NCI-H146 treated with DMSO at 0.1 percent for 48 hours (cell line): ENCODE measurements around the gene TNFRSF1A.

Source experiments
- DNase-seq: peaks from one replicate; lab custom pipeline; 2025; ENCODE audit not compliant: unreplicated experiment; lab: John Stamatoyannopoulos, UW

TNFRSF1A gene

DNA sequence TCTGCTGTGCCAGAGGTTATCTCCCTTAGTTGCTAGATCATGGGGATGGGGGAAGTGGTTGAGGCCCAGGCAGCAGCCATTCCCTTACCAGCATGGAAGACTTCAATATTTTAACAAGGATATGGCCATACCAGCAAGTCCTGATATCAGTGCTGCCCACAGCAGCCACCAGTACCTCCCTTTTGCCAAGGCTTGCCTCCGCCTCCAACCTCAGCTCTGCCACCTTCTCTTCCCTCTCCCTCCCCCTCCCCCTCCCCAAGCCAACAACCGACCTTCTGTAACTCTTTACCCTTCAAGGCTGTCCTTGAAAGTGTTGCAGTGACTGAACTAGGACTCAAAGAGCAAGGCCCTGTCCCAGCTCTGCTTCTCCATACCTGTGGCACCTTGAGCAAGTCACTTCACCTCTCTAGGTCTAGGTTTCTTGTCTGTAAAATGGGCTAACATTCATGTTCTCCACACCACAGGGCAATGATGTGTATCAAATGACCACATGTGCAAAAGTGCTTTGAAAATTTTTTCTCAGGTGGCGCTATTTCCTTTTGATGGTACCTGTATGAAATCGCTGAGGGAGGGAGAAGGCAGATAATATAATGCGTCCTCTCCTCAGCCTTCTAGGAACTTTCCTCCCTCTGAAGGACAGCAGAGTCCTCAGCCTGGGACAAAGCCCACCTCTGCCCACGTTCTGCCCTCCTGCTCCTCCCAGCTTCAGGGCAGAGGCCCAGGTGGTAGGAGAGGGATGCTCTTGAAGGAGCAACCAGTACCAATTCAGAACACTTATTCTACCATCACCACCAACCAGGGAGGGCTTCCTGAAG is 16.7 kb downstream of the TNFRSF1A start:
- DNase-seq, result no peak

DNA sequence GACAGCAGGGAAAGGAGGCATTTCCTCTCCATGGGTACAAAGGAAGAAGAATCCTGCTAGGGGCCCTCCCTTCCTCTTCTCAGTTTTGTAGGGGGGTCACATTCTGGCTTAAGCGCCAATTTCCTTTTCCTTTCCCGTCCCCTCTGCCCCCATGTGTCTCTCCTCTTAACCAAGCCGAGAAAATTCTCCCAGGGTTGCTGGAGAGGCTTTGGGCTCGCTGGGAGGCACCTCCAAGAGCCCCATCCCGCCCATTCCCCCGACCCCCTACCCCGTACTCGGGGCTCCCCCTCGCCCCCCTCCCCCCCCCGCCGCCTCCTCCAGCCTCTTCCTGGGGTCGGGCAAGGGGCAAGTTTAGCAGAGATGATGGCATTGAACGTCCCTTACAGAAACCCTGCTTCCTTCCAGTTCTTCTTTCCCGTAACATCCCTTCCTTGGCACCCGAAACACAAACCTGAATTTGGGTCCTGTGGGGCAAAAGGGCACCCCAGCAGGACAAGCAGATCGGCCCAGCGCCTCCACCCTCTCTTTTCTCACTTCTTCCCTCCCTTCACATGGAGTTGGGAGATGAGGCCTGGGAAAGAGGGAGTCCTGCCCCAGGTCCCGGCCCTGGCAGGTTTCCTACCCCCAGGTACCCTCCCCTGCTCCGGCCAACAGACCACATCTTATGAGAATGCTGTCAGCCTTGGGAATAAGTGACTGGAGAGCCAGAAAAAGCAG is 17.7 kb downstream of the TNFRSF1A start:
- no peak for DNase-seq

DNA sequence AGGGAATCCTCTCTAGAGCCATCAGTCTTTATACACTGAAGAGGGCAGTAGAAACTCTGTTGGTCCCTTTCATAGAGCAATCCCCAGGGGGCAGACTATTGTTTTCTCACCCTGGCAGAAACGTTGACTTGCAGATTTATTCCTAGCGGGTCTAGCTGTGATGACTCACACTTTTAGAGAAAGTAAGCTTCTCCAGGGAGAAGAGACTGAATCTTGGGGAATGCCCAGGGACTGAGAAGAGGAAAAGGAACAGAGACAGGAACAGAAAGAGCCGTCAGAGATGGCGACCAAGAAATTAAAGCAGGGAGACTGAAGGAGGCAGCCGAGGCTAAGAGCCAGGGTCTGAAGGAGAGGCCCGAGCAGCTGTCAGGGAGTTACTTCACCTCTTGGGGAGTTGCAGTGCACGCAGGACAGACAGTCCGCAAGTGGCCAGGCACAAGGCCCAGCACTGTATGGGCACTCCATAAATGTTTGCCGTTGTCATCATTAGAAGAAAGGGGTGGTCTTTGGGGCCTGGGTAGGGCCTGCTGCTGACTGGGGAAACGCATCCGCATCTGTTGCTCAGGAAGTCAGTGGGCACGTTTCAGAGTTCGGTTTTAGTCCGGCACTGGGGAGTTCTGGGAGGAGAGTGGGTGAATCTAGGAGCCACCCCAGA is 18.4 kb downstream of the TNFRSF1A start:
- DNase-seq, result peak; percentile 65

DNA sequence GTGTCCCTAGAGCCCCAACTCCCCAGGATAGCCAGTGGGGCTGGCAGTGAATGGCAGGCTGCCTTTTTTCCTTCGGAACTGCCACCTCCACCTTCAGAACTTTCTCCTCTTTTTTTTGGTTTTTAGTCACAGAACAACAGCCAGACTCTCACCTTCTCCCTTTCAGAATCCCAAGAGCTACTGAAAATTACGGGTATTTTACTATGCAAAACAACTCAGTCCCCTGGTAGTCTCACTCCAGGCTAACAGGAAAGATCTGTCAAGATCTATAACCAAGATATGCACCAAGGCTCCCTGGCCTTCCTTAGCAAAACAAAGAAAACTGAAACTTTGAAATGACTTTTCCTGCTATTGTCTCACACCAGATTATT is 18.9 kb downstream of the TNFRSF1A start:
- DNase-seq, result no peak

DNA sequence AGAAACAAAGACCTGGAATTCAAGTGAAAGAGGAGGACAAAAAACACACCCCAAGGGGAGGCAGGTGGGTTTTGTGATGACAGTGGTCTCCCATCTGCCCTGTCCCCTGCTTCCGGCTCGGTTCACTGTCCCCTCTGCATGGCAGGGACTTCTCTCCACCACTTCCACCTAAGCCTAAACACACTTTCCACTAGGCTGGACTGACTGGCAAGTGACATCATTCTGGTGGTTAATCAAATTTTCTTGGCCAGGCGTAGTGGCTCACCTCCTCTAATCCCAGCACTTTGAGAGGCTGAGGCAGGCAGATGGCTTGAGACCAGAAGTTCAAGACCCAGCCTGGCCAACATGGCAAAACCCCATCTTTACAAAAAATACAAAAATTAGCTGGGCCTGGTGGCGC is 19.5 kb downstream of the TNFRSF1A start:
- no peak for DNase-seq

DNA sequence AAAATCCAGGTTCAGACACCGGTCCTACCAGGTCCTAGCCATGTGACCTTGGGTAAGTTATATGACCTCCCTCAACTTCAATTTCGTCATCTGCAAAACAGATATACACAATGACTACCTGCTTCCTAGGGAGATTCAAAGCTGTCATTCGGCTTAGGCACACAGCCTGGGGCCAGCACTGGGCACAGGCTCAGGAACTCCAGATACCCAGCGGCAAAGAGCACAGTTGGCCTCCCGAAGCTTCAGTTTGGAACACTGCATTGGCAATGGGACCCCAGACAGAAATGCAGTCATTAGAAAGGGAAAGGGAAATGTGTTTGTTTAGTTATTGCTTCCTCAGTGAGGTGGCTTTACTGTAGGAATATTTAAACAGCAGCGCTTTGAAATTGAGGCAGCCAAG is 20.0 kb downstream of the TNFRSF1A start:
- peak; percentile 24 for DNase-seq

DNA sequence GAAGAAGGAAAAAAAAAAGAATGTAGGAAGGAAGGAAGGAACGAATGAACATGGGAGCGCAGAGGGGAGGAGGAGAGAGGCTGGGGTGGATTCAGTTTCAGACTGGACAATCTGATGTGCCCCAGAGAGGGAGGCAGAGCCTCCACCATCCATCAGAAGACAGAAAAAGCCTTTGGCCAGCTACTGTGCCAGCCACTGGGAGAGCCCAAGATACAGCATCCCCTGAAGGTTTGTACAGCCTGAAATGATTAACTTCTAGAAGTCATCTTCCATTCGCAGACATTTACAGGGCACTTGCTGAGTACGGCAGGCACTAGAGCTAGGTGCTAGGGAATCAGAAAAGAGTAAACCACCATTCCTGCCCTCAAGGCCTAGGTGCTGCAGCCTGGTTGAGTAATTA is 22.4 kb downstream of the TNFRSF1A start:
- no peak for DNase-seq

DNA sequence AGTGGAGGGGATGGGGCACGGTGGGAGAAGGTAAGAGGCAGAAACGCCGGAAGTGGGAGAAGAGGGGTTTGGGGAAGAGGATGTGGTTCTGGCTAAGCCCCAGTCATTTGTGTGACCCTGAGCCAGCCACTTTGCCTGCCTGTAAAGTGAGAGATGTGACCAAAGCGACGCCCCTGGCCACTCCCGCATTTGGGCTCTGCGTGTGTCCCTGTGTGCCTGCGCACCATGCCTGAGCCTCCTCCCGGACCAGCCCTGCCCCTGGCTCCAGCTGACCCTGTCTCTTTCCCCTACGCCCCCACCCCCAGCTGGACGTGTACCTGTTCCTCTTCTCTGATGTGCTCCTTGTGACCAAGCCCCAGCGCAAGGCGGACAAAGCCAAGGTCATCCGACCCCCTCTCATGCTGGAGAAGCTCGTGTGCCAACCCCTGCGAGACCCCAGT is 23.4 kb downstream of the TNFRSF1A start:
- DNase-seq, result no peak

DNA sequence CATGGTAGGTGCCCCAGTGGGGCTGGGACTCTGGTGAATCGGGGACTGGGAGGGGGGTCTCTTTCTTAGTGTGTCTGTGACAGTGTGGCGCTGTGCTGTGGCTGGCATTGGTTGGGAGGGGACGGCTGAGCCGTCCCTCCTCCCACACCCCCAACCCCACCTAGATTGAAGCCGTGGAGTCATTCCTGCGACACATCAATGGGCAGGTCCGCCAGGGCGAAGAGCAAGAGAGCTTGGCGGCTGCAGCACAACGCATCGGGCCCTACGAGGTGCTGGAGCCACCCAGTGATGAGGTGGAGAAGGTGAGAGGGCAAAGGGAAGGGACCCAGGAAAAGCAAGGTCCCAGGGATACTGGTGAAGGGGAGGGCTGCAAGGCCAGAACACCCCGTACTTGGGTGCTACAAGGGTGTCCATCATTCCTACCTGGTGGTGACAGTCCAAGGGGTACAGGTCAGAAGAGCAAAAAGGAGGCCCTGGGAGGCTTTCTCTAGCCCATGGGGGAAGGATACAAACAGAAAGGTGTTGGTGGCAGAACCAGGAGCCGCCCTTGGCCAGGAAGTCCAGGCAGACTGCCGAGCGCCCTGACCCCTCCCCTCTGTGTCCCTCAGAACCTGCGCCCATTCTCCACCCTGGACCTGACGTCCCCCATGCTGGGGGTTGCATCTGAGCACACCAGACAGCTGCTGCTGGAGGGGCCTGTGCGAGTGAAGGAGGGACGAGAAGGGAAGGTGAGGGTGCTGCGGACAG is 24.0 kb downstream of the TNFRSF1A start:
- no peak for DNase-seq

DNA sequence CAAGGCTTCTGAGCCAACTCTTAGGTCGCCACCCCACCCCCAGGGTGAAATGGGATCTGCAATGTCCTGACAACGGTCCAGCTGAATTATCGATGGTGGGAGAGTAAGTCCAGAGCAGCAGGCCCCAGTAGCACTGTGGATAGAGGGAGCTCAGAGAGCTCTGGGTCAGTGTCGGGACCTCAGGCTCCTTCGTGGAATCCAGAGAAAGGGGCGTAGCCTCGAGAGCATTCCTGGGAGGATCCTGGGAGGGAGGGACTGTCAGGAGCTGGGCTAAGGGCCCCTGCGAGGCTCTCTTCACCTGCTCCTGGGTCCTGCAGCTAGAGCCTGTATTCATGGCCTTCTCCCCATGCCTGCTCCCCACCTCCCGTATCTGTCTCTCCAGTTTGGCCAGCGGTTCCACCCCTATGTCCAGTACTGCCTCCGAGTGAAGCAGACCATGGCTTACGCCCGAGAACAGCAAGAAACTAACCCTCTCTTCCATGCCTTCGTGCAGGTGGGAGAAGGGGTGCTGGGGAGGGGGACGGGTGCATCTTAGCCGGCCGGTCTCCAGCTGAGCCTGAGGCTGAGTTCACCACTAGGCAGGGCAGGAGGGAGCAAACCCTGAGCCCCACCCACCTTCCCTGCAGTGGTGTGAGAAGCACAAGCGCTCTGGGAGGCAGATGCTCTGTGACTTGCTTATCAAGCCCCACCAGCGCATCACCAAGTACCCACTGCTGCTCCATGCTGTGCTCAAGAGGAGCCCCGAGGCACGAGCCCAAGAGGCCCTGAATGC is 24.8 kb downstream of the TNFRSF1A start:
- DNase-seq, result no peak

DNA sequence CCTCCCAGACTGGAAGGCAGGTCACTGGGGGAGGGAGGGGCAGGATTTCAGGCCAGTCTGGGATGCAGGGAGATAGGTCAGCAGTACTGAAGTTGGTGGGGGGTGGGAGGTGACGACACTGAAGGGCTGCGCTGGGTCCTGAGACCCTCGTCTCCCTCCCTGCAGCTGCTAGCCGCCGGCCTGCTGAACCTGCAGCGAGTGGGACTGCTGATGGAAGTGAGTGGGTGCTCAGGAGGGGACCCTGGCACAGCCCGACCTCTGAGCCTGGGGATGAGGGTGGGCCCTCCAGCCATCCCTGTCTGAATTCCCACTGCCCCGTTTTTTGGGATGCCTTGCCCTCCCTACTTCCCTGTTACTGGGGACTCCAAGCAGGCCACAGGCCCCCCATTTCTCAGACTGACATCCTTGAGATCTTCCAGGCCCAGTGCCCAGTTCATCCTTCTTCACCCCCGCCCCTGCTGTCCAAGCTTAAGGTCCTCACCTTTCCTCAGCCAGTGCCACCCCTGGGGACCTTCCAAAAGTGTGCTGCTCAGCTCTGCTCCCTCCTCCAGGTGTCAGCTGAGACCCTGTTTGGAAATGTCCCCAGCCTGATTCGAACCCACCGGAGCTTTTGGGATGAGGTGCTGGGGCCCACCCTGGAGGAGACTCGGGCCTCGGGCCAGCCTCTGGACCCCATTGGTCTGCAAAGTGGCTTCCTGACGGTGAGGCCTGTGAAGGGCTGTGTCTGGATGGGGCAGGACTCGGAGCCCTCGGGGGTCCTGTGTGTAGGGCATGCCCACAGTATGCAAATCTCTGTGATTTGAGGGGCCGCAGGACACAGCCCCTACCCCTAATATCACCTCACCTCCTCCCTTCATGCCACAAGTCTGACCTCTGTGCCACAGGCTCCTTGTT is 25.9 kb downstream of the TNFRSF1A start:
- DNase-seq, result no peak

DNA sequence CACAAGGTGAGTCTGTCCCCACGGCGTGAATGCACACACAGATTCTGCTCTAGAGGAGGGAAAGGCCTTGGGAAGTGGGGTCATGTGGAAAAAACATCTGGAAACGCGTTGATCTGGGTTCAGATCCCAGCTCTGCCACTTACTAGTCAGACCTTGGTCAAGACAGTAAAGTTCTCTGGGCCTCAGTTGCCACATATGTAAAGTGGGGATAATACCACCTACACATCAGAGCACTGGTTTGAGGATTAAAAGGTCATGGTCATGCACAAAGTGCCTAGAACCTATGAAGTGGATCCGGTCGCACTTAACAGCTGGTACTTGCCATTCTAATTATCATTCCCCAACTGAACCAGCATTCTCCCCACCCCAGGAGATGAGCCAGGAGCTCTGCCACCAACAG is 26.7 kb downstream of the TNFRSF1A start:
- DNase-seq, result no peak

DNA sequence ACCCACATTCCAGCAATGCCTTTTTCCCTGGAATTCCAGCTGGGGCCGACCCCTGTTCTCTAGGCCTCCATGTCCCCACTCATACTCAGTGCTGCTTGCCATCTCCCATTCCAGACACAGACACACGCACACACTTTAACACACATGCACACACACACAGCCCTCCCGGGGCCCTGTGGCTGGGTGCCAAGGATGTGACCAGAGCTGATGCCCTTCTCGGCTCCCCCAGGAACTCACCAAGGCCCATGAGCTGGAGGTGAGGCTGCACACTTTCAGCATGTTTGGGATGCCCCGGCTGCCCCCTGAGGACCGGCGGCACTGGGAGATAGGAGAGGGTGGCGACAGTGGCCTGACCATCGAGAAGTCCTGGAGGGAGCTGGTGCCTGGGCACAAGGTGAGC is 27.1 kb downstream of the TNFRSF1A start:
- DNase-seq, result no peak

DNA sequence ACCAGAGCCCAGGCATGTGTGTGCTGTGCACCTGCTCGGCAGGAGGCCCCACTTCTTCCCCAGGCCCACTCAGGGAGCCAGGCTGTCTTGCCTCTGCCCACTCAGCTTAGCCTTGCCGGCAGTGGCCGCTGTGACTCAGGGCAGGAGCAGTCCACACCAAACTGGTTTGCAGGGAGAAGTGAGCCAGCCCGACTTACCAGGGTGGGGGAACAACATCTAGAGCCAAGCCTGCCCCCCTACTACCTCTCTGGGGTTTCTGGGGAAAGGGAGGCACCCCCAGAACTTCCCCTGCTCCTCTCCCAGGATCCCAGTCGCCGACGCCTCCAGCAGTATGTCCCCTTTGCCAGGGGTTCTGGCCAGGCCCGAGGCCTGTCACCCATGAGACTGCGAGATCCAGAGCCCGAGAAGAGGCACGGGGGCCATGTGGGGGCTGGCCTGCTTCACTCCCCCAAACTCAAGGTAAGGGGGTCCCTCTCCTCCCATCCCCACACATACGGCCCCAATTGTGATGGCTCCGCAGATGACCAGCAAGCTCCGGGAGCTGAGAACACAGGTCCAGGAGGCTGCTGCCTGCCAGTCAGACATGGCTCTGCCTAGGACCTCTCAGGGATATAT is 28.4 kb downstream of the TNFRSF1A start:
- no peak for DNase-seq

DNA sequence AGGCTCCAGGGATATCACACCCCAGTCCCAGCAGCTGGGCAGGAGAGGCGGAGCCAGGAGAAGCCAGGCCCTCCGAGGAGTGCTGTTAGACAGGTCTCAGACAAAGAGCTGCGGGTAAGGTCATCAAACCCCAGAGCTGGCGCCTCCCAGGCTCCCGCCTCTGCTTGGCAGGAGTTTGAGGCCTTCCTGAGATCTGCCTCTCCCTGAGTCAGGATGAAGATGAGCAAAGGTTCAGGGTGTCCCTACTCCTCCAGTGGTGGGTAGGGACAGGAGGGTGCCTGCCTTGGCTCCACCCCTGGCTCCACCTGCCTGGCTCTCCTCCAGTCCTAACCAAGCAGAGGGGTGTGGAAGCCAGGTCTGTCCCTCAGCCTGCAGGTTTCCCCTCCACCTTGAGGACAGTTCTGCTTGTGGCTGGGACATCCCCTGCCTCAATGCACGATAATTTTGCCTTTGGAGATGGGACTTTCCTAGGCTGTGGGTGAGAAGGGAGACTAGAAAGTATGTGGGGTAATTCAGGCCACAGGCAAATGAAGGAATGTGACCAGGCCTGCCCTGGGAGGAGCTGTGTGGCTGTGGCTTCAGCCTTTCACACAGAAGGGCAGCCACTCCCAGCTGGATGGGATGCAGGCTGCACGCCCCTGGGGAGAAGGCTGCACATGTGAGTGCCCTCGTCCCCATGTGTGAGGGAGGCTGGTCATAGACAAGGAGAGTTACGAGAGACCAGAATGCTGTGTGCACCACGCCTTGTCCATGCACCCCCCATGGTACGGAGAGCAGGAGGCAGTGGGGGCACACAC is 29.1 kb downstream of the TNFRSF1A start:
- DNase-seq, result no peak

DNA sequence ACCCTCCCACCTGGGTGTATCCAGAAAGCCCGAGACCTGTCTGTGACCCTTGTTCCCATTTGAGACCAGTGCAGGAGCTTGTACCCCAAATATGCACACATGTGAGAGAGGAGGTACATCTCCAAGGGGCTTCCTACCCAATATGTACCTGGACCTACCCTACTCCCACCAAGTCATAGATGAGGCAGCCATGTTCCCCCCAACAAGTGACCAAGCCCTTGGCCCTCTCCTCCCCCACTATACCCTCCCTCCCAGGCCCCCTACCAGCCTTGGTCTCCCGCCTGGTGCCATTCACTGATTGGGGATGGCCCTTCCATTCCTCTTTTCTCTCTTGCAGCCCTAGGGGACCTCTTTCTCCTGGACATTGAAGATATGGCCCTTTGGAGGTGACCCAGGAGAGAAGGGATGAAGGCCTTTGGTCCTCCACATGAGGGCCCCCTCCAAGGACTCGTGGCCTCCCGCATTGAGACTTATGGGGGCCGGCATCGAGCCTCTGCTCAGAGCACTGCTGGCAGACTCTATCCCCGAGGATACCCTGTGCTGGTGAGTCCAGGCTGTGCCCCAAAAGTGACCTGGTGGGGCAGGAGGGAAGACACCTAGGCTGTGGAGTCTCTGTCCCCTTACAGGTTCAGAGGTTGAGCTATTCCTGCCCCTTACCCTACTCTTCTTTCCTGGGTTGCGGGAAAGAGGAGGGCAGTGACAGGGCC is 29.9 kb downstream of the TNFRSF1A start:
- no peak for DNase-seq

DNA sequence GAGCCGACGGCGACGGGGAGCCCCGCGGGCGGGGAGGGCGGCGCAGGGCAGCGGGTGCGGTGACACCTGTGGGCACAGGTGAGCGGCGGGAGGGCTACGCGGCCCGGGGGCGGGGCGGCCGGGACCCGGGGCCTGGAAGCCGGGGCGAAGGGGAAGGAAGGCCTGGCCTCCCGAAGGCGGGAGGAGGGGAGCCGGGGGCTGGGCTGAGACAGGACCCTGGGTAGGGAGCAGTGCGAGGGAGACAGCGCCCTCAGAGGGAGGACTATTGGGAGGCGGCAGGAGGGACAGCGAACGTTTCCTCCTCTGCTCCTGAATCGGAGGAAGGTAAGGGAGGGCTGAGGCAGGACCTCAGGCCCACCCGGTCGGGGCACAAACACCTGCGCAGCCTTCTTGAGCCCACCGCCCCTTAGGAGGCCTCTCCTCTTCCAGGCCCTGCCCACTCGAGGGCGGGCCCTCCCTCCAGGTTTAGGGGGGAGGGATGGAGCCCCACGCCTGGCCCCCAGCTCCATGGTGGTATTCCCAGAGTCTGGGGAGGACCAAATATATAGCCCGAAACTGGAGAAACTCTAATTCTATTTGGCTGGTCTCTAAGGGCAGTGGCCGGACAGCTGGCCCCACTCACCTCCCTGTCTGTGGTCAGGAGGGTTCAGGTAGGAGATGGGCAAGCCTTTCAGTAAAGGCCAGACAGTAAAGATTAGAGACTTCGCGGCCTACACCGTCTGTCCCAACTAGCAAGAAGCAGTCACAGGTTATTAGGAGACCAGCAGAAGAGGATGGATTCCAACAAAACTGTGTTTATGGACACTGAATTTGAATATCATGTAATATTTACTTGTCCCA is 30.9 kb downstream of the TNFRSF1A start:
- peak; percentile 51 for DNase-seq
